Stimulated activated CD8-positive, alpha-beta memory T cell treated with anti-CD3 and anti-CD28 coated beads, Interleukin-4, amount 100 ng/mL, for 48 hours (primary cell): ENCODE data around the gene SGIP1.
"Not testable (repeated sequence)": the region's sequence is repeated elsewhere in the genome, so short reads cannot be mapped to it uniquely, and the experiment has no call there.

Experiments used
- DNase-seq: peaks from one replicate; pipeline ENCODE4 v3.0.0-alpha.2; 2020

The SGIP1 gene

GRCh38 chr1:66559517-66559916 lies 25.6 kb downstream of the SGIP1 start:
- DNase-seq = no peak

GRCh38 chr1:66562561-66562960 lies 28.6 kb downstream of the SGIP1 start:
- DNase-seq = no peak

DNA sequence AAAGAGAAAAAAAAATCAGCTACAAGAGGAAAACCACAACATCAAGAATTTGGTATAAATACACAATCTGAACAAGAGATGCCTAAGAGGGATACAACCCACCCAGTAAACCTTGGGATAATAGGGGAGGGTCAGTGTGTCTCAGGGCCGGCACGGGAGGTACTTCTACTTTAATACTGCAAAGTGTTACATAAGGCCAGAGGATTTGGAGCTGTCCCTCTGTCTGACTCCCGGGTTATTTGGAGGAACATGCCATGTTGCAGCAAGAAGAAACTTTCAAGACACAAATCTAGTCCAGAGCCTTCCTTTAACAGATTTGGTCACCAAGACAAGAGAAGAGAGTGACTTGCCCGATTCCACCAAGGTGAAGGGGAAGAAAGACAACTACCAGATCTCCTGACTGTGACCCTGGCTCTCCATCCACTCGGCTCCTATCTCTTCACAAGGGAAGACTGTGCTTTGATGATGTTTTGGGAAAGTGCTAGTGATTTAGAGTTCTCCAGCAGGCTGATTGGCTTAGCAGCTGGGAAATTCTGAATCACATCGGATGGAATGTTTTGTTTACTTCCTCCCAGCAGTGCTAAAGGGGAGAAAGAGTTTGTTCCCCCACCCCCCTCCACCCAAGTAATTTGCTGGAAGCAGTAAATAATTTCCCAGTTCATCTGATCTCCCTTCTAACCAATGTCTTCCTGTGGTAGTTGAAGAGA lies 29.3 kb downstream of the SGIP1 start:
- DNase-seq = no peak

DNA sequence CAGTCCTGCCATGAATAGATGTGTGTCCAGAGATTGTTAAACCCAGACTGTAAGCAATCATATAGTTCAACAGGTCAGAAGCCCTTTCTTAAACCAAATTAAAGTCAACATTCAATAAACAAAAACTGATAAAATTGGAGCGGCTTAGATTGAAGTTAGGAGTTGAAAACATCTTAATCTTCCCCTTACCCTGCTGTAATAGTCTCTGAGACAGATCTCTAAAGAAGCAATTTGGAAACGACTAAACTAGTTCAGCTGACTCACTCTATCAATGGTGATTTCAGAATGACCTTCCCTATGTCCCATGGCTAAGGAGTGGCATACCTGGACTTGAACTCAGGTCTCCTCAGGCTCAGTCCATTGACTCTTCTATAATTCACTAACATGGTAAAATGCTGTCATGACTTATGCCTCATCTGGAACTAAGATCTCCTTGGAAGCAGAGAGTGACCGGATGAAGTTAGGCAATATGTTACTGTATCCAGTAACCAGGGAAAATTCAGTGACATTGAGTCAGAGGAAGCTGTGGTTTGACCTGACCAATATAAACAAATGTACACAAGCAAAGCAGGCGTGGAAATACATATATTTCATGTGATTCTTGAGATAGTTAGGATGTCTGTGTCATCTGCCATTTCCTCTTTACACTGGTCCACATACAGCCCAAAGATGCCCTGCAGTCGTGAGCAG lies 30.1 kb downstream of the SGIP1 start:
- DNase-seq = no peak

GRCh38 chr1:66570196-66570595 lies 36.2 kb downstream of the SGIP1 start:
- no peak for DNase-seq

GRCh38 chr1:66571789-66572188 lies 37.8 kb downstream of the SGIP1 start:
- DNase-seq = no peak

- no peak for DNase-seq
Measured at GRCh38 chr1:66575739-66576138, 41.8 kb downstream of the SGIP1 start.

GRCh38 chr1:66576645-66577044 lies 42.7 kb downstream of the SGIP1 start:
- no peak for DNase-seq

- DNase-seq = no peak
Measured at GRCh38 chr1:66578841-66579240, 44.9 kb downstream of the SGIP1 start.

DNA sequence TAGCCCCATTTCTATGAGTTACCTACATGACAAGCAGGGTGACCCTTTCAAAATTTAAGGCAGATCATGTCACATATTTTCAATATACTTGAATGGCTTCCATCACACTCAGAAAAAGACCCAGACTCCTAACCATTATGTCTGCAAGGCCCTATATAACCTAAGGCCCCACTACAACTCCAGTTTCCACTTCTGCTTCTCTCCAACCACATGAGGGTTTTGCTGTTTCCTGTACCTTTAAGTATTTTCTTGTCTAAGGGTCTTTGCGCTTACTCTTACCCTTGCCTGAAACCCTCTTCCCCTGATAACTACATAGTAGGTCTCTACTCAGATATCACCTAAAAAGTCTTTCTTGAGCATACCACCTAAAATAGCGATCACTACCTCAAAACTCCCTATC lies 46.1 kb downstream of the SGIP1 start:
- DNase-seq = no peak

DNA sequence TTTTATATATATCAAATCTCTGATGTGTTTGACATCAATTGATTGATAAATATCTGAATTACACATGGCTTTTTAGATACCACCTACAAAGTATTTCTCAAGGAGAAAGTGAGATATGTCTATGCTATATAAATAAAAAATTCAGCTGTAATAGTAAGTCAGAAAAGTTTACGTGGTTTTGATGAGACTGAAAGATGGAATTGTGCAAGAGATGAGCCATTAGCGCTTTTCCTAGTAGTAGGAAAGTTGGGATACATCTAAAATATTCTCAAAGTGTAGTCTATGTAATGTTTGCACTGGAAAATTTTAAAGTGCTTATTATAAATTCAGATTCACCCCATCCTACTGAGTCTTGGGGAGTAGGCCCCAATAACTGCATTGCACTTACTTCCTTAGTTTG lies 49.1 kb downstream of the SGIP1 start:
- DNase-seq = no peak

- DNase-seq = no peak
Measured at GRCh38 chr1:66585002-66585401, 51.0 kb downstream of the SGIP1 start.

- DNase-seq = no peak
Measured at GRCh38 chr1:66589326-66589725, 55.4 kb downstream of the SGIP1 start.

- not testable (repeated sequence) for DNase-seq
Measured at GRCh38 chr1:66592106-66592507, 58.2 kb downstream of the SGIP1 start.

- DNase-seq = no peak
Measured at GRCh38 chr1:66596191-66596590, 62.2 kb downstream of the SGIP1 start.

DNA sequence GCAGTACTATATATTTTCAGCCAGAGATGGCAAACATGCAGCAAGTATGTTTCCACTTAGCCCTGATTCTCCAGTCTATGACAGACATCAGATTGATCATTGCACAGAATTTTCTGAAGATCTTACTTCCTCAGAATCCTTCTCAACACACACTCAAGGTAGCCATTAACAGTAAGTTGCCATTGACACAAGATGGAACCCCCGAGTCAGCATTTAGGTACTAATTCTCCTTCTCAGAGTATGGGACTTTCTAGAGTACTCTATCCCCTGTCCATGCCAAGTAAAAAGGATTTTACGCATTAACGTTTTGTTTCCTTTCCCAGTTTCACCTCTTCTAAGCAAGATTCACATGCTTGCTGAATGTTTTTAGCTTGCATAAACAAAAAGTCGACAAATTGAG lies 63.5 kb downstream of the SGIP1 start:
- no peak for DNase-seq

GRCh38 chr1:66598670-66599069 lies 64.7 kb downstream of the SGIP1 start:
- no peak for DNase-seq

DNA sequence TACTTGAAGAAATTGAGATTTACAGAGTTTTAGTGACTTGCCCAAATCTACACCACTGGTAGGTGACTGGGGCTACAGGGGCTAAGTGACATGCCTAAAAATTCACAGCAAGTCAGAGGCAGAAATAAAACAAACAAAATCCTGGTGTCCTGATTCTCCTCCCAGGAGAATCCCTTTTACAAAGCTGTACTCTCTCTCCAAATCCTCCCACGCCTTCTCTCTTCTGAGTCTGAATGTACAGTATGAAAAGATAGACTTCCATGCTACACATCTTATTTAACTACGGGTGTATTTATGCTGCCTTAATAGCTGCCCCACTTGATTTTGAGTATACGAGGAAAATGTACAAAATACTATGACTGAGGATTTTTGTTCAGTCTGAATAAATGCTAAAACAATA lies 65.4 kb downstream of the SGIP1 start:
- DNase-seq = no peak

GRCh38 chr1:66599899-66600737 lies 66.2 kb downstream of the SGIP1 start:
- DNase-seq = no peak

- DNase-seq = no peak
Measured at GRCh38 chr1:66605419-66605997, 71.6 kb downstream of the SGIP1 start.

- DNase-seq = no peak
Measured at GRCh38 chr1:66606362-66607065, 72.6 kb downstream of the SGIP1 start.

DNA sequence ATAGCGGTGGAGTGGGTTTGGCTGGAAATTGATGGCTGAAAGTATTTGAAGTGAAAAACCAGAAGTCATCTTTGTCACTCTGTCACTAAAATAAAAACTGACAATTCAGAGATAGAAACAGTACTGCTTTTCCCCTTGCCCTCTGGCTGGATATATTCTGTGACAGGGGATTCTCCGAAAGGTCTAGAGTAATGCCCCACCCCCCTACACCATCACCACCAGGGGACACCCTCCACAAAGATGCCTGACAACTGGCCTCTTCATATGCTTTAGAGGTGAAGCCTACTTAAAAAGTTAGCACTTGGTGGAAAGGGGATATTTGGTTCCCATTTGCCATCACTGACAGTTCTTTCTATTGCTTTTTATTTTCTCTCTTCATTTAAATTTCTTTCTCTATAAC lies 73.5 kb downstream of the SGIP1 start:
- no peak for DNase-seq

GRCh38 chr1:66613187-66613586 lies 79.2 kb downstream of the SGIP1 start:
- DNase-seq = no peak
